Measurements from ENCODE around the gene CCDC82. TPM values are rescaled to one million over a fixed set of nuclear protein-coding genes. Genes with fewer than 3 reads are reported as not detected.

The CCDC82 gene
- total RNA-seq: 10.4 and 10.7 TPM in 2 replicates

DNA sequence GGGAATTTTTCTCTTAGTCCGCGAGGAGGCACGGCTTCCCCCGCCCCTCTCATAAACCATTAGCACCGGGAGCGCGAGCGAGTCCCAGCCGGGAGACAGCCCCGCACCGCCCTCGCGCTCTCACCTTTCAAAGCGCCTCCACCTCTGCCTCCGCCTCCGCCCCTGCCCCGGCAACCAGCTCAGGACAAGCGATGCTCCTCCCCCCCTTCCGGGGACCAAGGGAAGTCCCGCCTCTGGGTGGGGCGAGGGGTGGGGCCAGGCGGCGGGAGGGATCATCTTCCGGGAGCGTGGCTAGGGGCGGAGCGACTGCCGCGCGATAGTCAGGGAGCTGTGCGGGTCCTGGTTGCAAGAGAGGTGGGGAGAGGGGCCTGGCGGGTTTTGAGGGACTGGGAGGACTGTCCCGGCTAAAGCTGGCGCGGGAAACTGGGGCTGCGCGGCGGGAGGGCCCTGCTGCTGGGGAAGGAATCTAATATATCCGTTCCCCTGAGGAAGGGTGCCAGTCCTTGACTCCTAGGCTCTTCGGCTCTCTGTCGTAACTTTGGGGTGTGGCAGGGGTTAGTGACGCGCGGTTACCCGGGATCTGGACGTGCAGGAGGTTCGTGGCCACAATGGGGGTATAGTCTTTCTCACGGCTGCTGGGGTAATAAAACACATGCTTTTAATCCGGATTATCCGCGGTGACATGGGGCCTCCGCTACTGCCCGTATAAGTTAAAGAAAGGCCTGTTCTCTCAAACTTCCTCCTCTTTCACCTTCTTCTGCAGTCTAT, at the start of gene CCDC82, which contains the start of gene JRKL:
Gene CCDC82, minus strand, starts transcription at position 193 of the 768 bp plus-strand sequence. CDS start 5,165 bp downstream, outside the sequence.
Gene JRKL, plus strand, starts transcription at position 294 of the 768 bp plus-strand sequence. CDS start 637 bp downstream, outside the sequence.

DNA sequence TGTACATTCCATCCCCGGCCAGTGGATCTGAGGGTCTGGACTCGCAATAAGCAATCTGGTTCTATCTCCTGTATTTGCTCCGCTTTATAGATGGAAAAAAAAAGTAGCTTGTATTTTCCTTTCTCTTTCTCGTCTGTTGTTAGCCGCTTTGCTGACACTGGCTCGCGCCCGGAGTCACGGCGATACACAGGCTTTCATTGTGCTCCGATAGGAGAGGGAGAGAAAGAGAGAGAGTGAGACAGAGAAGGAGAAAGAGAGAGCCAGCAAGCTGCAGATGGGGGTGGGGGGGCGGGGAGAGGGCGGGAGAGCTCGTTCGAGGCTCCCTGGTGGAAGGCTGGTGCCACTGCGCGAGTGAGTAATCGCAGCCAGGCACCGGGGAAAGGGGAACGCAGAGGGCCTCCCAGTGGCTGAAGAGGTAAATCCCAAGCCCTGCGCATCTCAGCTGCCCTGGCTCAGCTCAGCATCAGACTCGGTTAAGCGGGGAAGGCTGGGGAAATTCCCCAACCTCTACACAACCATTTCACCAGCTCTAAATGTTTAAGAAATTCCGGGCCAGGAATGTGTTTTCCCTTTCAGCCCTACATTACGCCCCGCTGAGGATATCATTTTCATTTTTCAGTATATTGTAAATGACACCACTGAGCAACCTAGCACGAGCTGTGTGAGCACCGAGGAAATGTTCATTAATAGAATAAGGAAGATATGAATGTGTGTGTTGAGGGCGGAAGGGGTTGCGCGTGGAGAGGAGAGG, 46.6 kb downstream of the CCDC82 start, which contains the start of gene MAML2:
Gene MAML2, minus strand, starts transcription at position 235 of the 751 bp plus-strand sequence. CDS start 1,300 bp downstream, outside the sequence.

Small RNA genes within 50 kb of the gene (small RNA-seq; reads per million reads assigned to genes)
- gene MIR1260B: not detected

Other genes starting within 250 kb of the CCDC82 start
- gene MAML2, start 46.7 kb downstream of the CCDC82 start, total RNA-seq: 13.6 and 19.4 TPM in 2 replicates
- 4.4 and 6.5 TPM in 2 replicates for gene JRKL, start 101 bp upstream of the CCDC82 start, total RNA-seq

Measured in subcutaneous preadipocyte (primary cell).